Measurements from ENCODE around the gene NRG3.

NRG3 gene

GRCh38 chr10:82128527-82128926 is 253.5 kb downstream of the NRG3 start:
- in situ Hi-C loops (cut with HindIII; ENCODE audit: low sequenced_read_pairs): no loop called here
- no peak for DNase-seq (ENCODE audit: low read depth, low spot score)
- no peak for TF ChIP-seq CTCF (IDR thresholded peaks at IDR 0.05; ENCODE audit: low read depth, low read length)
- no peak overlapping the region for H3K4me3 ChIP-seq (ENCODE audit: low read depth, low read length)

GRCh38 chr10:82136103-82136502 is 261.1 kb downstream of the NRG3 start:
- in situ Hi-C loops (cut with HindIII; ENCODE audit: low sequenced_read_pairs): no loop called here
- DNase-seq (ENCODE audit: low read depth, low spot score): no peak
- H3K4me3 ChIP-seq (ENCODE audit: low read depth, low read length): no peak overlapping the region
- no peak for TF ChIP-seq CTCF (IDR thresholded peaks at IDR 0.05; ENCODE audit: low read depth, low read length)

GRCh38 chr10:82144153-82144552 is 269.2 kb downstream of the NRG3 start:
- no peak for DNase-seq (ENCODE audit: low read depth, low spot score)
- in situ Hi-C loops (cut with HindIII; ENCODE audit: low sequenced_read_pairs): no loop called here
- no peak for TF ChIP-seq CTCF (IDR thresholded peaks at IDR 0.05; ENCODE audit: low read depth, low read length)
- no peak overlapping the region for H3K4me3 ChIP-seq (ENCODE audit: low read depth, low read length)

GRCh38 chr10:82148764-82149163 is 273.8 kb downstream of the NRG3 start:
- in situ Hi-C loops (cut with HindIII; ENCODE audit: low sequenced_read_pairs): no loop called here
- no peak overlapping the region for H3K4me3 ChIP-seq (ENCODE audit: low read depth, low read length)
- no peak for TF ChIP-seq CTCF (IDR thresholded peaks at IDR 0.05; ENCODE audit: low read depth, low read length)
- DNase-seq (ENCODE audit: low read depth, low spot score): no peak

GRCh38 chr10:82149674-82150073 is 274.7 kb downstream of the NRG3 start:
- in situ Hi-C loops (cut with HindIII; ENCODE audit: low sequenced_read_pairs): no loop called here
- H3K4me3 ChIP-seq (ENCODE audit: low read depth, low read length): no peak overlapping the region
- TF ChIP-seq CTCF (IDR thresholded peaks at IDR 0.05; ENCODE audit: low read depth, low read length): no peak
- no peak for DNase-seq (ENCODE audit: low read depth, low spot score)

GRCh38 chr10:82150123-82150900 is 275.3 kb downstream of the NRG3 start:
- no peak for DNase-seq (ENCODE audit: low read depth, low spot score)
- no peak overlapping the region for H3K4me3 ChIP-seq (ENCODE audit: low read depth, low read length)
- in situ Hi-C loops (cut with HindIII; ENCODE audit: low sequenced_read_pairs): no loop called here
- TF ChIP-seq CTCF (IDR thresholded peaks at IDR 0.05; ENCODE audit: low read depth, low read length): no peak
